Left renal pelvis (tissue), 4 donors: ENCODE measurements around the gene FAM174B. TPM values are rescaled to one million over a fixed set of nuclear protein-coding genes. Genes with fewer than 3 reads are reported as not detected.
"Not testable (repeated sequence)": the region's sequence is repeated elsewhere in the genome, so short reads cannot be mapped to it uniquely, and the experiment has no call there.

Experiments
- DNase-seq, 4 donors: peaks; one replicate each; pipeline ENCODE4 v3.0.0-alpha.2; 2013; ENCODE audit warnings: low read depth in 4 of 4, low spot score in 3 of 4
- polyA plus RNA-seq, 4 donors: library from polyadenylated mRNA; unstranded; fragments of 120-200 nt; gene quantifications; one replicate each; pipeline ENCODE4 v1.2.1, GENCODE V29; 2013; ENCODE audit not compliant: insufficient read length in 4 of 4

FAM174B gene
- polyA plus RNA-seq, 4 donors = 16.3 to 40.1 (median 36.2) TPM

GRCh38 chr15:92621972-92622533 is 33.5 kb downstream of the FAM174B start:
- DNase-seq = no peak

GRCh38 chr15:92620991-92621390 is 34.6 kb downstream of the FAM174B start:
- no peak for DNase-seq

- DNase-seq = no peak
These were observed 36.2 kb downstream of the FAM174B start for GRCh38 chr15:92619145-92620101.

- no peak for DNase-seq
These were observed 37.7 kb downstream of the FAM174B start for GRCh38 chr15:92617549-92618520.

GRCh38 chr15:92616621-92617548 is 38.7 kb downstream of the FAM174B start:
- no peak for DNase-seq

DNA sequence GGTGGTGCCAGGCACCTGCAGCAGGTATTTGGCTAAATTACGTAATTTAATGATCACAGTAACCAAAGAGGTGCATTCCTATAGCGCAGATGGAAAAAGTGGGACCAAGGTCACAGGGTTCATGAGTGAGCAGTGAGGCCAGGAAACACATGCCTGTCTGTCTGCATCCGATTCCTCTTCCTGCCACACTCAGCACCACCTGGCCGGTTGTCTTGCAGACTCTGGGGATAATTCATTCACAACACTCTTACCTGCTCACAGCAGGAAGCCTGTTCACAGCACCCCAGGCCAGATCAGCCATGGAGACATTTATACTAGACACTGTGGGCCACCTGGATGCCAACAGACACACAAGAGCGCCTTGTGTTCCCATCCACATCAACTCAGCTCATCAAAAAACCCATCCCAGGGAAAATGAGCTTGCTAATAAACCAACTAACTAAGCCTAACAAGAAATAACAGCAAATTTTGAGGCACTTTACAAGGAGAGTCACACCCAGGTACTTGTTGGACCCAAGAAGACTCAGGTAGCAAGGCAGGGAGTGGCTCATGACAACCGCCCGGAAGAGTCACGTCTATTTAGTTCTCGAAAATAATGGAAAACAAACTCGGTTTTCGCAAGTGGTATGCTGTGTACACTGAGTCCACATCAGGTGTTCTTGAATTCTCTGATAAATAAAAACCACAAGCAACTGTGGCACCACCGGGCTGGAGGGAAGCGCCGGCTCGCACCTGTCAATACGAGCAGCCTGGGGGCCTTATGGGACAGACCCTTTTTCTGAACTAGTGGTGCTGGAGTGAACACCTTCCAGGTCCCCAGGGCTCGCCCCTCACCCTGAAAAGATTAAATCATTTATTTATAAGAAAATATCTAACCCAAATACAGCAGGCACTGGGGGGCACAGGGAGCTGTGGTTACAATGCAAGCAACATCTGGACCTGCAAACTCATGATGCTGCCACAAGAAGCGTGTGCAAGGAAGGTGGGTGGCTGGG is 40.5 kb downstream of the FAM174B start:
- DNase-seq = no peak

GRCh38 chr15:92614301-92614700 is 41.3 kb downstream of the FAM174B start:
- no peak for DNase-seq

DNA sequence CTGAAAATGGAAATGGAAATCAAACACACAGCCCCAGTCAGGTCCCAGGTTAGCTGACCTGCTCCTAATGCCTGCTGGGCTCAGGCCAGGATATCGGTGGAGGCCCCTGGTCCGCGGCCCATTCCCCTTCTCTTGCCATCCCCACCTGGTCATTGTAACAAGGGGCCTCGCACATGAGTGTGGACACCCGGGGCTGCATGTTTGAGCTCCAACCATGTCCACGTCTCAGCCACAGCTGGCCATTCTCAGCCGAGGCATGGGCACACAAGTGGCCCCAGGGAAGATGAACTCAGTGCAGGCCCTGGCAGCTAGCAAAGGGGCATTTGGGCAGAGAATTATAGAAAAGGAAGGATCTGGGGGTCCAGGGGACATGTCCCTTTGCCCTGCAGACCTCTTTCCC is 41.7 kb downstream of the FAM174B start:
- no peak for DNase-seq

DNA sequence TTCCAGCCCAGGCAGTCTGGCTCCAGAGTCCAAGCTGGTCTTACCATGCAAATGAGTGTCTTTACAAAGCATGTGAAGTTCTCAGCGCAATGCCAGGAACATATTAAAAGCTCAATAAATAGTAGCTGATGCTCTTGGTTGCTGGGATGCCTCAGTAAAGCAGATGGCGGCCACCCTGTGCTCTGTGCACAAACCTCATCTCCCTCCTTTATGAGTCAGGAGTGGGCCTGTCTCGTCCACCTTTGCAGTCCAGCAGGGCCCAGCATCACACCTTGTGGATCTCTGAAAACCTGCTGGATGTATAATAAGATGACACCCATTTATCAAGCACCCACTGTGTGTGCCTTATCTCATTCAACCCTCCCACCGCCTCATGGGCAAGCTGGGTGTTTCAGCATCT is 42.7 kb downstream of the FAM174B start:
- DNase-seq = no peak

GRCh38 chr15:92611995-92612745 is 43.4 kb downstream of the FAM174B start:
- DNase-seq = no peak

DNA sequence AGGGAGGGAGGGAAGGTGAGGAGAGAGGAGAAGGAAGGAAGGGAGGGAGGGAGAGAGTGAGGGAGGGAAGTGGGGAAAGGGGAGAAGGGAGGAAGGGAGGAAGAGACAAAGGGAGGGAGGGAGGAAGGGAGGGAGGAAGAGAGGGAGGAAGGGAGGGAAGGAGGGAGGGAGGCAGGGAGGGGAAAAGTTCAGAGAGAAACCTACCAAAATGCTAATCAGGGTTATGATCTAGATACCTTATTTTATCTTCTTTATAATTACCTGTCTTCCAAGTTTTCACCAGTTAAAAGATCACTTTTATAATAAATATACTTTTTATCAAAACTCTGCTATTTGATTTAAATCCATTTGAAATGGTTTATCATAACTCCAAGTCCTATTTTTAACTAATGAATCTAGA is 44.4 kb downstream of the FAM174B start:
- no peak for DNase-seq

GRCh38 chr15:92610101-92610520 is 45.5 kb downstream of the FAM174B start:
- DNase-seq = no peak

- DNase-seq = no peak
These were observed 46.5 kb downstream of the FAM174B start for GRCh38 chr15:92608866-92609700.

DNA sequence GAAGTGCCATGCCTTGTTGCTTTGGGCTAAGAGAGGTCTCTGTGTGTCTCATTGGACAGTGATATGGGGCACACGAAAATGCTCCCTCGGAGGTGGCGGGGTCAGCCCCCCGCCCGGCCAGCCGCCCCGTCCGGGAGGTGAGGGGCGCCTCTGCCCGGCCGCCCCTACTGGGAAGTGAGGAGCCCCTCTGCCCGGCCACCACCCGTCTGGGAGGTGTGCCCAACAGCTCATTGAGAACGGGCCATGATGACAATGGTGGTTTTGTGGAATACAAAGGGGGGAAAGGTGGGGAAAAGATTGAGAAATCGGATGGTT is 48.8 kb downstream of the FAM174B start:
- DNase-seq = not testable (repeated sequence)

GRCh38 chr15:92606126-92606835 is 49.3 kb downstream of the FAM174B start:
- DNase-seq = no peak

DNA sequence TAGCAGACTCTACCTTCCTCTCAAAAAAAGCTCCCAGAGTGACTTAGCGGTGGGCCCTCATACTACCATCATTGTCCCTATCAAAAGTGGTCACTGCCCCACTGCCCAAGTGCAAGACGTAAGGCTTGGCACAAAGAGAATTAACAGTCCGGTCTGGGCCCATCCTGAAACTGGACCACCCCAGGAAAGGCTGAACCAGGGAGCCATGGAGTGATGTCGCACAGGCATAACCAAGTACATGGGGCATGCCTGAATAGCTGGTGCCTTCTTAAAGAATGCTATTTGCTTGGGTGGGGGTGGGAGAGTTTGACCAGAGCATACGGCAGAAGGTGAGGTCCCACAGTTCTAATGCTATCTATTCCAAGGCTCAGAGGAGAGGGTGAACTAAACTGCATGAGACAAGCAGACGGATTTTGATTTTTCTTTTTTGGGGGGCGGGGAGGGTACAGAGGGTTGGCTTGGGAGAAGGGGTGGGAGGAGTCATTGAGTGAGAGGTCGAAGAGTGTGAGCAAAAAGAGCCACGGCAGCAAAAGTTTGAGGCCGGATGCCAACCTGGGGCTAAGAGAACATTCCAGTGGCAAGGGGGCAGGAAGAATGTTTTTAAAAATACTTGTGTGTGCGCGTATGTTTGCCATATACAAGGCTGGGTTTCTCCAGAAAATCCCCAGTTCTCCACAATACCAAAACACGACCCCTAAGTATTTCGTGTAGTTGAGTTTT is 50.2 kb downstream of the FAM174B start:
- DNase-seq = no peak
